ENCODE measurements around the gene CARMIL3.

Gene CARMIL3

GRCh38 chr14:24062216-24062980 lies 10.6 kb downstream of the CARMIL3 start:
- DNase-seq, result no peak

DNA sequence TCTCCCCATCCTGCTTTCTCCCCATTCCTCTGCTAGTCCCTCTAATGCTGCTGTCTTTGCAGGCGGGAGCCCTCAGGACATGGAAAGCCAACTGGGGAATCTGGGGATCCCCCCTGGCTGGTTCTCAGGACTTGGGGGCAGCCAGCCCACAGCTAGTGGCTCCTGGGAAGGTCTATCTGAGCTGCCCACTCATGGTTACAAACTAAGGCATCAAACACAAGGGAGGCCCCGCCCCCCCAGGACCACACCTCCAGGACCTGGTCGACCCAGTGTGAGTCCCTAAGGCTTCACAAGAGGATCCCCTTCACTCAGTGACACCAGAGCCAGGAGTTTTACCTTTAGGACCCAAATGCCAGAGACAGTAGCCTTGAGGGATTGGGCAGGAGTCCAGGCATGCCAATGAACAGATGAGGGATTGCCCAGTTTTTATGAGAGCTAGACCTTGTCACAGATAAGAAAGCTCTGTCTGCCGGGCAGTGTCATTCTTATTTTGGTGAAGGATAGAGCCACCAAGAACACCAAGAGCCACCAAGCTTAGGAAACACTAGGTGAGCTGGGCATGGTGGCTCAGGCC lies 11.5 kb downstream of the CARMIL3 start:
- DNase-seq, result no peak

- no peak for DNase-seq
Measured at GRCh38 chr14:24064091-24064795, 12.4 kb downstream of the CARMIL3 start.

- no peak for DNase-seq
Measured at GRCh38 chr14:24064856-24065255, 13.0 kb downstream of the CARMIL3 start.

GRCh38 chr14:24065408-24065807 lies 13.6 kb downstream of the CARMIL3 start:
- DNase-seq, result no peak

- DNase-seq, result no peak
Measured at GRCh38 chr14:24066496-24067132, 14.8 kb downstream of the CARMIL3 start.

DNA sequence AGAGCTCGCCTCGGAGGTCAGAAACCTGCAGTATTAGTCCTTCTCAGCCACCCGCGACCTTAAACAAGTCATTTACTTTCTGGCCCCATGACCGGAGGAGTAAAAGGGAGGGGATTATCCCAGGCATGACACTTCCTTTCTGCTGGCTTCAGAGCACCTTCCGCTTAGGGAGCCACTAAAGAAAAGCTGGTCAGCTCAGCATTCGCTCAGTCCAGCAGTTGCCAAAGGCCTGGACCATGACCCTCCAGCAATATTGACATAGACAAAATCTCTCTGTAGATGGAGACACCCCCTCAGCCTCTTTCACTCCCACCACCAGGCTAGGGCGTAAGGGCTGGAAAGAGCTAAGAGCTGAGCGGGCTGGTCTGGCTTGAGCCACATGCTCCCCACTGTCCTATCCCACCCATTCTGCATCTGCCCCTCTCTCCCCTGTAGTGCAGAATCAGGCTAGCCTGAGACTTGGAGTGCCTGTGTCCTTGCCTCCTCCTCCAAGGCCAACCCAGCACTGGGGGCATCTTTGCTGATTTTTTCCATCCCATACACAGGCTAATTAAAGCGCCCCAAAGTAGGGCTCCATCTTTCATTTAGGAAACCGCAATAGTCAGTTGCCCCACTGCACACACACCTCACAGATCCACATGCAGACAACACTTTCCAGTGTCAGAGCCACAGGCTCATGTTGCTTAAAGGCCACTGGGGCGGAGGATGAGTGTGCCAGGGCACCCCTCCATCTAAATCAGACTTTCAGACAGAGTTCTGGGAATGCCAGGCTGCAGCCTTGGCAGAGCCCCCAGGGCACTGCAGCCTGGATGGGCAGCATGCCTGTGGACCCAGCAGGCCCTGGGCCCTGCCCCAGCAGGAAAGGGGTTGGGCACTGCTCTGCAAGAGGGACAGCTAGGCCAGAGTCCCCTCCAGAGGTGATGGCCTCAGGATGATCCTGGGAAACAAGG lies 15.6 kb downstream of the CARMIL3 start:
- no peak for DNase-seq

- DNase-seq, result no peak
Measured at GRCh38 chr14:24068711-24069410, 17.1 kb downstream of the CARMIL3 start.

GRCh38 chr14:24069411-24069735 lies 17.6 kb downstream of the CARMIL3 start:
- DNase-seq, result no peak

DNA sequence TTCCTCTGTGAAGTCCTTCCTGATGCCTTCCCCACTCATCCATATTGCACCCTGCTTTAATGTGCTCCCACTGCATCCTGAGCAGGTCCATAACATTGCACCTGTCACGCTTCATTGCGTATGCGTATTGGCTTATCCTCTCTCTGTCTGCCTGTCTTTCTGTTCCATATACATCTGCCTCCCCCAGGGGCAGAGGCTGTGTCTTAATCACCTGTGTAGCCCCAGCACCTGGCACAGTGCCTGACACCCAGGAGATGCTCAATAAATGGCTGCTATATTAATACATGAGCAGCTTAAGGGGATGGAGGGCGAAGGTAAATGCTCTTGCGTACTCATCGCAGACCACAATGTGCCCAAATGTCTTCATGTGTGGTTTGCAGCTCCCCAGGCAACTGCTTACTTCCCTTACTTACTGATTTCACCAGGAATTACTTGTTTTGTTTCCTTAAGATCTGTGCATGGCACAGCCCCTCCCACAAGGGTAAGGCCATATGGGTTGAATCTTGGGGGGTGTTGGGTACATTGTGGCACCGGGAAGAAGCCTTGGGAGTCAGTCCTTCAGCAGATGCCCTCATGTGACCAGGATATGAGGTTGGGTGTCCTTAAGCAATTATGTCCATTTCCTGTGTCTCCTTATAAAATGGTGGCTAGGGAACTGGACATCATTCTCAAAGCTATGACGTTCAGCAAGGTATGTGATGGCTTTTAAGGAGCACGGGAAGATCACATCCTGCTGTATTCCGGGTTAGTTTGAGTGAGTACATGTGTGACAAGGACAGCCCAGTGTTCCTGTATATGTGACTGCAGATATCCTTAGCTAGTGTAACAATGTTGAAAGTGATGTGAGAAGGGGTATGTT lies 18.7 kb downstream of the CARMIL3 start:
- DNase-seq, result no peak

- DNase-seq, result peak; percentile 64
Measured at GRCh38 chr14:24071144-24071697, 19.4 kb downstream of the CARMIL3 start, which contains the start of gene CPNE6. CPNE6 (plus strand) TSS chr14:24071562; CDS start chr14:24072937, 1,375 bp downstream.

- DNase-seq, result no peak
Measured at GRCh38 chr14:24071836-24072430, 20.1 kb downstream of the CARMIL3 start.

- DNase-seq, result no peak
Measured at GRCh38 chr14:24072436-24072835, 20.6 kb downstream of the CARMIL3 start.

DNA sequence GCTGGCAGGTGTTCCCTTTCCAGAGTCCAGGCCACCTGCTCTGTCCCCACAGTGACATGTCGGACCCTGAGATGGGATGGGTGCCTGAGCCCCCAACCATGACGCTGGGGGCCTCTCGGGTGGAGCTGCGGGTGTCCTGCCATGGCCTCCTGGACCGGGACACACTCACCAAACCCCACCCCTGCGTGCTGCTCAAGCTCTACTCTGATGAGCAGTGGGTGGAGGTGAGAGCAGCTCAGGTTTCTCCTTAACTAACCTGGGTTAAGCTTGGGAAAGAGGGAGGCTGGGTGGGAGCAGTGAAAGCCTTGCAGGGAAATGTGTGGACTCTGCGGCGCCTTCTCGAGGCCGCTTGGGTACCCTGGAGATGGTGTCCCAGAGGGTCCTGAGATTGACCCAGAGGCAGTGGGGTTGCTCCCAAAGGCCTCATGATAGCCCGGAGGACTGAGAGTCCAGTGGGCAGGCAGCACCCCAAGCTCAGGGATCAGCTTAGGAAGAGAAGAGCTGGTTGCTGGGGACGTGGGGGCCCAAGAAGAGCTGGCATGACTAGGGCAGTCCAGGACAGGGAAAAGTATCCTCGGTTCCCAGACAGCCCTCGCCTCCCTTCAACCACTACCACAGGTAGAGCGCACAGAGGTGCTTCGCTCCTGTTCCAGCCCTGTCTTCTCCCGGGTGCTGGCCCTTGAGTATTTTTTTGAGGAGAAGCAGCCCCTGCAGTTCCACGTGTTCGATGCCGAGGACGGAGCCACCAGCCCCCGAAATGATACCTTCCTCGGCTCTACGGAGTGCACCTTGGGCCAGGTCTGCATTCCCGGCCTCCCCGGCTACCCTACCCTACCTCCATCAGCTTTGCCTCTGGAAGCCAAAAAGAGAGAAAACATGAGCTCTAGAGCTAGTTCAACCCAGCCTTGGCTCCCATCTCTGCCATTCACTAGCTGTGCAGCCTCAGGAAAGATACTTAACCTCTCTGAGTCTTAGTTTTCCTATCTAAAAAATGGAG lies 21.4 kb downstream of the CARMIL3 start:
- DNase-seq, result no peak

DNA sequence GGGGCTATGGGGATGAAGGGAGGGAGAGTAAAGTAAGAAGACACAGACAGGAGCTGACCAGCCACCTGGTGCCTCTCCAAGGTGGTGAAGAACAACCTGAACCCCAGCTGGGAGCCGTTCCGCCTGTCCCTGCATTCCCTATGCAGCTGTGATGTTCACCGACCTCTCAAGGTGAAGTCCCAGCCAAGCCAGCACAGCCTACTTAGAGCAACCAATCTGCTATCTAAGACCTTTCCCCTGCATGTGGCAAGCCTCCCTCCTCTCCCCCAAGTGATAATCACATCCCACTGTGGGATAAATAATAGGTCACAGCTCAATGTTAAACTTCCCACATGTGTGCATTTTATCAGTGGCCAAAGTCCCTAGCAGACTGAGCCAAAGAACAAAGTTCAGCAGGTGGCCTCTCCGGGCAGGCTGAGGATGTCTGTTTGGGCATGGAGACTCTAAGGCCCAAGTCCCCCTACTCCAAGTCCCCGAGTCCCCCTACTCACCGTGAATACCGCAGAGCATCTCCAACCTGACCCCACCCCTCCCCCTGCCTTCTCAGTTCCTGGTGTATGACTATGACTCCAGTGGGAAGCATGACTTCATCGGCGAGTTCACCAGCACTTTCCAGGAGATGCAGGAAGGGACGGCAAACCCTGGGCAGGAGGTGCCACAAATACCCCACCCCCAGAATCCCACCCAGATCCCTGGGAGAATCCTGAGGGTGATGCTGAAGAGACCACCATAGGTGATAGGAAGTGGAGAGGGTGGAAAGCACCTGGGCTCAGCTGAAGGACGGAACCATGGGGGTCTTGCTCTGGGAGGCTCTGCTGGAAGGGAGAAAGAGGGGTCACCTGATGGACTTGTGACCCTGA lies 23.0 kb downstream of the CARMIL3 start:
- DNase-seq, result no peak

GRCh38 chr14:24075485-24076301 lies 23.9 kb downstream of the CARMIL3 start:
- no peak for DNase-seq

GRCh38 chr14:24076302-24076601 lies 24.4 kb downstream of the CARMIL3 start:
- no peak for DNase-seq
